GM19238 (cell line): ENCODE measurements around the gene PPP1R7.
"Not testable (repeated sequence)": the region's sequence is repeated elsewhere in the genome, so short reads cannot be mapped to it uniquely, and the experiment has no call there.

ENCODE experiments used
- DNase-seq: peaks from one replicate; pipeline ENCODE4 v3.0.0; 2011; ENCODE audit warnings: low spot score; ENCODE audit not compliant: insufficient read length

The PPP1R7 gene

DNA sequence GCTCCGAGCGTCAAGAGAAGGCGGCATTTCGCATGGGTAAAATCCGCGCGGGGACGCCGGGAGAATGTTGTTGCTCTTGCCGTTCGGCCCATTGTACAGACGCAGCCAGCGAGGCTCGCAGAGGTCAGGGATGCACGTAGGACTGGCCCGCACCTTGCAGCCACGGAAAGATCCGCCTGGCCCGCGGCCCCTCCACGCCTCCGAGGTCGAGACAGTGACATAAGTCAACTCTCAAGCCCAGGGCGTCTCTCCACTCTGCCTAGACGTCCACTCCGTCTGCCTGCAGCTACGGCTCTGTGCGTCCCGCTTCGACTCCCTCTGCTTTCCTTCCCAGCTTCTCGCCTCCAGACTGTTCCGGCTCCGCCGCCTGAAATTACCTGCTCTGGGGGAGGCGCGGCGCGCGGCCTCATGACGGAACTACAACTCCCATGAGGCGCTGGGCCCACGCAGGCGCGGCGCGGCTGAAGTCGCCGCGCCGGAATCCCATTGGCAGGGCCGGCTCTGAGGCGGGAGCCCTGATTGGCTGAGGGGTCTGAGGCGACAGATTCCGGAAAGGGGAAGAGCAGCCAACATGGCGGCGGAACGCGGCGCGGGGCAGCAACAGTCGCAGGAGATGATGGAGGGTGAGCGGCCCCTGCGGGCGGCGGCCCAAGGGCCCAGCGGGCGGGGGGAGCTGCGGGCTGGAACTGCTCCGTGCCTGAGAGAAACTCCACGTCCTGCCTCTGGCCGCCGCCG is at the start of gene PPP1R7:
PPP1R7 (plus strand) TSS at position 543 of the 735 bp plus-strand sequence; CDS start at position 572, 29 bp downstream.
- peak; percentile 99 for DNase-seq

- peak; percentile 85 for DNase-seq
Observed at GRCh38 chr2:241102239-241102803, 47.9 kb upstream of the PPP1R7 start, which contains the start of gene MTERF4. MTERF4 (minus strand) TSS chr2:241102287; CDS start chr2:241102273, 14 bp downstream.

- no peak for DNase-seq
Observed at GRCh38 chr2:241103176-241103595, 47.1 kb upstream of the PPP1R7 start.

DNA sequence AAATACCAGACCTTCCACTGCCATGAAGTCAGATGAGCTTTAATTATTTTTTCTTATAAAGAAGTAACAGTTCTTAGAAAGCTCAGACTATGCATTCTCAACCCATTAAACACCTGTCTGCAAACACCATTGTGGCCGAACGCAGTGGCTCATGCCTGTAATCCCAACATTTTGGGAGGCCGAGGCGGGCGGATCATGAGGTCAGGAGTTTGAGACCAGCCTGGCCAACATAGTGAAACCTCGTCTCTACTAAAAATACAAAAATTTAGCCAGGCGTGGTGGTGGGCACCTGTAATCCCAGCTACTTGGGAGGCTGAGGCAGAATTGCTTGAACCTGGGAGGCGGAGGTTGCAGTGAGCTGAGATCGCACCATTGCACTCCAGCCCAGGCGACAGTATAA is 45.7 kb upstream of the PPP1R7 start:
- DNase-seq: not testable (repeated sequence)

GRCh38 chr2:241105641-241106040 is 44.6 kb upstream of the PPP1R7 start:
- DNase-seq: no peak

- no peak for DNase-seq
Observed at GRCh38 chr2:241107031-241107783, 43.1 kb upstream of the PPP1R7 start.

DNA sequence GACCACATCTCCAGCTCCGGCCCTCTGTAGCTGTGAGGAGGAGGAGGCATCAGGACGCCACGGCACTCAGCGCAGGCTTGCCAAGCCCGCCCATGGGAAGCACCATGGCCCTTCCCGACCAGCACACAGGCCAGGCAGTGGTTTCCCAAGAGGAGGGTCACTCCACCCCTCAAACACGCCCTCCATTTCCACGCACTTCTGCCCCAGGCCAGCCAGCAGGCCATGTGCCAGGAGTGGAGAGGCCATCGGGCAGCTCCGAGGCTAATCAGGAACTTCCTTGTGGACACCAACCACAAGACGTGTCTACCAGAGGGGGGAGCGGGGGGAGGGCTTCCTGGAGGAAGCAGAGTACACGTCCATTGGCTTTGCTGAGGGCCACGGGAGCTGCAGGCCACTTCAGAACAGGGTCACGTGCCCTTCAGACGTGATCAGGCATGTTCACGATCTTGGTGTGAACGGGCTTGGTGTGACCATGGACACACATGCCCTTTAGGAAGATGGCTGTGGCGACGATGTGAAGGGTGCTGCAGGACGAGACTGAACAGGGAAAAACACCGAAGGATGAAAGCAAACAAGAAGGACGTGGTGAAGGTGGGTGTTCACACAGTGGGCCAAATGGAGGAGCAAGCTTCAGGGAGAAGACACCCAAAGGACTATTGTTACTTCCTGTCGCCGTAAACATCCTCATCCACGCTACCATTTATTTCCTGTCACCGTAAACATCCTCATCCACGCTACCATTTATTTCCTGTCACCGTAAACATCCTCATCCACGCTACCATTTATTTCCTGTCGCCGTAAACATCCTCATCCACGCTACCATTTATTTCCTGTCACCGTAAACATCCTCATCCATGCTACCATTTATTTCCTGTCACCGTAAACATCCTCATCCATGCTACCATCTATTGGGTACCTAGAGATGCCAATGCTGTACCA is 41.7 kb upstream of the PPP1R7 start:
- DNase-seq: no peak

DNA sequence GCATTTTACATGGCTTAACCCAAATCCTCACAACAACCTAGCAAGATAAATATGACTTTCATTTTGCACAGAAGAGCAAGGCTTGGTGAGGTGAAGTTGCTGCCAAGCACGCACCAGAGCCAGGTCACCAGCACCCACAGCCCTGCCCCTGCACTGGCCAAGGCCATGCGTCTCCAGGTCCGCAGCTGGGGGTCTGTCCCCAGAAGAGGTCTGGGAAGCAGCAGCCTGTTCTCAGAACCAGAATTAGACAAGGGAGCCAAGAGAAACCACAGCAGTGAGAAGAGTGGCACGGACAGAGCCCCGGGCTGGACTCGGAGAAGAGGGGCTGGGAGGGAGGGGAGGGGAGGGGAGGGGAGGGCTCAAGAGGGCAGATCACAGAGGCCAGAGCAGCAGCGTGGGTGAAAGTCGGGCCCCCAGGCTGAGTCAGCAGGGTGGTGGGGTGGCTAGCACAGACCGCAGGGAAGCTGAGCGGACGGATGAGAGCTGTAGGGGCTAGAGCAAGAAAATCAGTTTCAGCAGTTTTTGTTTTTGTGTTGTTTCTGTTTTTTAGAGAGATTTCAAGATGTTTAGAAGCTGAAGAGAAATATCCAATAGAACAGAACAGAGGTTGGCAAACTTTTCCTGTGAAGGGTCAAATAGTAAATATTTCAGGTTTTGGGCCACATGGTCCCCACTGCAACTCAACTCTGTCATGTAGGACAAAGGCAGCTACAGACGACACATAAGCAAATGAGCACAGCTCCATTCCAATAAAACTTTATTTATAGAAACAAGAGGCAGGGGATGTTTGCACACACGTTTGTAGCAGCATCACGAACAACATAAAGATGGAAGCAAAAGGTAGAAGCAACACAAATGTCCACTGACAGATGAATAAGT is 40.8 kb upstream of the PPP1R7 start:
- no peak for DNase-seq

- DNase-seq: no peak
Observed at GRCh38 chr2:241110089-241110606, 40.1 kb upstream of the PPP1R7 start.

DNA sequence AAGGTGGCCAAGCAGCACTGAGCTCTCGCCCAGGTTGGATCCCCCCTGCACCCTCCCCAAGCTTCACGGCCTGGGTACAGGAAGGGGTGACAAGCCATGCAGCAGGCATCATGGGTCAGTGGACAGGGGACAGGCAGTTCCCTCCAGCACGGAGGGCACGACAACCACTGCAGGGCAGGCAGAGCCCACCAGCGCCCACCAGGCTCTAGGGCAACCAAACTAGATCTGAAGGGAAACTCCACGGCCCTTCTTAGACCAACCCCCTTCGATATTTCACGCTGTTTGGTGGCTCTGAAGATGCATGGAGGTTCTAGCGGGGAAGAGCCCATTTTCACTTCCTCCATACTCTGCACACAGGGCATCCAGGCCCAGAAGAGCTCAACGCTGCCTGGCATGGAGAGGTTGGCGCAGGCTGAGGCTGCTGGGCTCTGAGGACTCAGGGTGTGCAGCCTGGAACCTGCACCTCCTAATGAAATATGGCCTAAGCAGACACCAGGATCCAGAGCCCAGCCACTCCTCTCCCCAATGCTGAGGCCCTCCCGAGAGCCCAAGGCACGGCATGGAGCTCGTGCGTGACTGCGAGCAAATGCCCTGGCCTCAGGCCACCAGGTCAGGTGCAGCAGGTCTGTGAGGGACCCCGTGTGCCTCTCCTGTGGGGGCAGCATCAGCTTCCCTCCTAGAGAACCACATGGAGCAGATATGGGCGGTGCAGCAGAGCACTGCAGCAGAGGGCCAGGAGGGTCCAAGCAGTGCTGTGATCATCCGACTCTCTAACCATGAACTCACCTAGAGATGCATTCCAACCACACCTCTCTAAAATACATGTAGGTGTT is 39.4 kb upstream of the PPP1R7 start:
- DNase-seq: no peak

DNA sequence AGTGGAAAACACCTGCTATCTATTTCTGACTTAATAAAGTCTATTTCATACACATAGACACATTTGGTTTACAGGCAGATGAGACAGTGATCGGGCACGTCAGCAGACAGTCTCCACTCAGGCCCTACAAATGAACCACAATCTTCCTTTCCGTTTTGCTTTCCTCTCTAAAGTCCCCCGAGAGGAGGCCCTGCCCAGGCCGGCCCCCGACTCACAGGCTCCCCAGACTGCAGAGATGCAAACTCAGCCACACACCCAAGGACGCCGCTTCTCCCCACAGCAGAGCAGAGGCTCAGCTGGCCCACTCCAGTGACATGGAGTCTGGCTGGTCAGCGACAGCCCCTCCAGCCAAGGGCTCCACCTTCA is 38.8 kb upstream of the PPP1R7 start:
- no peak for DNase-seq

- DNase-seq: no peak
Observed at GRCh38 chr2:241112046-241112445, 38.2 kb upstream of the PPP1R7 start.

GRCh38 chr2:241112592-241112991 is 37.7 kb upstream of the PPP1R7 start:
- no peak for DNase-seq

DNA sequence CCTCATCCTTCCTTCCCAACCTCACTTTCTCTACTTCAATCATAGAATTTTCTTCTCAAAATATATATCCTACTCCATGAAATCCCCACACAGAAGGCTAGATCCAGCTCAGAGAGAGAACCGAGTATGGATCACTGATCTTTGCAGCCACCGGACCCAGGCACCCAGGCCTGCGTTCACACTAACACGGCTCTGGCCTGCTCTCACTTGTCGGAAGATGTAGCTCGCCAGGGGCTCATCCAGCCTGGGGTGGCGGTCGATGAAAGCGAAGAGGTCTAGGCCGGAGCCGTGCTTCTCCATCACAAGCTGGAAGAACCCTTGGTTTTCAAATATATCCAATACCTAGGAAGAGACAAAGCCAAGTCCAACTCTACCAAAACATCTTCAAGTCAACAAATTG is 35.4 kb upstream of the PPP1R7 start:
- DNase-seq: no peak

DNA sequence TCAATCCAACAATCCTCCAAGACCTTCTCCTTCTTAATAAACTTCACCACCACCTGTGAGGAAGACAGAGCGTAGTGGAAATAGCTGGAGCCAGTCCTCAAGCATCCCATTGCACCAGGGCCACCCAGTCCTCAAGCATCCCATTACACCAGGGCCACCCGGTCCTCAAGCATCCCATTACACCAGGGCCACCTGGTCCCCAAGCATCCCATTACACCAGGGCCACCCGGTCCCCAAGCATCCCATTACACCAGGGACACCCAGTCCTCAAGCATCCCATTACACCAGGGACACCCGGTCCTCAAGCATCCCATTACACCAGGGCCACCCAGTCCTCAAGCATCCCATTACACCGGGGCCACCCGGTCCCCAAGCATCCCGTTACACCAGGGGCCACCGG is 34.9 kb upstream of the PPP1R7 start:
- no peak for DNase-seq

- no peak for DNase-seq
Observed at GRCh38 chr2:241116606-241117560, 33.4 kb upstream of the PPP1R7 start.

DNA sequence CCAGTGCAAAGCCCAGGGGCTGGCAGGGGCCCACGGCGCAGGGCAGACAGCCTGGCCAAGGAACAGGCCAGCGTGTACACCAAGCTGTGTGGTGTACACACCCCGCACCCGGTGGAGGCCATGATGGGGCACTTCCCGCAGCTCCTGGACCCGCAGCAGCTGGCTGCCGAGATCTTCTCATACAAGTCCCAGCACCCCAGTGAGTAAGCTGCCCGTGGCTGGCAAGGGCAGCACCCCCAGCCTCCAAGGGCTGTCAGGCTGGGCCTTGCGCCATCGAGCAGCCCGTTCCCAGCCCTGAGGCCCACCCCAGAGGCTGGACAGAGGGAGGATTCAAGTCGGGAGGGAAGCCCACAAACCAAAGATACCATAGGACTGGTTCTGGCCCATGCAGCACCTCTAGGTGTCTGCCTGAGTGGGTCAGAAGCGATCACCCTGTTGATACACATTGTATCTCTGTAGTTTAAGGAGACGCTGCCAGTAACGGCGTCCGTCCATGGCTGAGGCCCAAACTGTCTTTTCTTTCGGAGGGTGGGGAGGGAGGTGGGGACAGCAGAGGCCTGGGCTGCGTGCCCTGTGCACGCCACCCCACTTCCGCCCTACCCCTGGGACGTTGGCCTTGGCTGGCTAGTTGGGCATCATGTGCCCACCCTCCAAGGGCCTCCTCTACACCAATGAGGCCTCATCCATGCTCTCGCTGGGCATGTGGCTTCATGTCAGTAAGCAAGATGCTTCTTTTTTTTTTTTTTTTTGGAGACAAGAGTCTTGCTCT is 31.3 kb upstream of the PPP1R7 start:
- no peak for DNase-seq
